Limb (tissue), 2 donors: ENCODE data around the gene ARHGEF38.

Experiments
- DNase-seq, 2 donors: peaks; one replicate each; pipeline ENCODE4 v3.0.0-alpha.2; 2016; ENCODE audit errors: extremely low spot score in 2 of 2

The ARHGEF38 gene

GRCh38 chr4:105560421-105560848, 8.0 kb downstream of the ARHGEF38 start:
- DNase-seq = no peak

GRCh38 chr4:105563352-105563751, 10.9 kb downstream of the ARHGEF38 start:
- DNase-seq = no peak

GRCh38 chr4:105568584-105568983, 16.2 kb downstream of the ARHGEF38 start:
- DNase-seq = no peak

- no peak for DNase-seq
Measured at GRCh38 chr4:105569057-105569865, 16.8 kb downstream of the ARHGEF38 start.

GRCh38 chr4:105569866-105570236, 17.4 kb downstream of the ARHGEF38 start:
- DNase-seq = no peak

GRCh38 chr4:105572296-105572695, 19.9 kb downstream of the ARHGEF38 start:
- DNase-seq = no peak

GRCh38 chr4:105586638-105587328, 34.4 kb downstream of the ARHGEF38 start:
- DNase-seq = no peak

GRCh38 chr4:105587841-105588240, 35.4 kb downstream of the ARHGEF38 start:
- no peak for DNase-seq

GRCh38 chr4:105588252-105588651, 35.8 kb downstream of the ARHGEF38 start:
- DNase-seq = no peak

- no peak for DNase-seq
Measured at GRCh38 chr4:105591573-105591972, 39.2 kb downstream of the ARHGEF38 start.

GRCh38 chr4:105594099-105595010, 41.9 kb downstream of the ARHGEF38 start:
- no peak for DNase-seq

- DNase-seq = no peak
Measured at GRCh38 chr4:105596684-105597083, 44.3 kb downstream of the ARHGEF38 start.

GRCh38 chr4:105598052-105598451, 45.6 kb downstream of the ARHGEF38 start:
- no peak for DNase-seq

GRCh38 chr4:105598787-105599186, 46.4 kb downstream of the ARHGEF38 start:
- no peak for DNase-seq

- DNase-seq = no peak
Measured at GRCh38 chr4:105599482-105599881, 47.1 kb downstream of the ARHGEF38 start.

- no peak for DNase-seq
Measured at GRCh38 chr4:105599932-105600655, 47.7 kb downstream of the ARHGEF38 start.

GRCh38 chr4:105600951-105601350, 48.5 kb downstream of the ARHGEF38 start:
- DNase-seq = no peak

GRCh38 chr4:105601406-105601805, 49.0 kb downstream of the ARHGEF38 start:
- no peak for DNase-seq

GRCh38 chr4:105603158-105603557, 50.7 kb downstream of the ARHGEF38 start:
- no peak for DNase-seq

- no peak for DNase-seq
Measured at GRCh38 chr4:105605493-105605892, 53.1 kb downstream of the ARHGEF38 start.

GRCh38 chr4:105607876-105608275, 55.5 kb downstream of the ARHGEF38 start:
- no peak for DNase-seq
